B cell (primary cell): ENCODE measurements around the gene B4GALT5. TPM values are rescaled to one million over a fixed set of nuclear protein-coding genes. Genes with fewer than 3 reads are reported as not detected.

ENCODE experiments used
- ATAC-seq: fragments of 200-7000 bp; cut with Tn5 transposase; one replicate; pipeline ENCODE4 v1.10.0; 2021; ENCODE audit warnings: low read depth, mild to moderate bottlenecking, moderate number of reproducible peaks, moderate library complexity
- CTCF ChIA-PET: fragments of 350-600 bp; sonication (Branson Sonifier 250); formaldehyde crosslinking; loops from one replicate; lab custom pipeline; 2021; ENCODE audit warnings: antibody characterized with exemption, inconsistent platforms; lab: Charles Lee
- POLR2A ChIA-PET: fragments of 350-600 bp; sonication (Branson Sonifier 250); formaldehyde crosslinking; loops from one replicate; lab custom pipeline; 2021; ENCODE audit warnings: antibody characterized with exemption; lab: Charles Lee
- DNase-seq: peaks from one replicate; pipeline ENCODE4 v3.0.0; 2013
- H2AFZ ChIP-seq: 2 replicates; pipeline ENCODE4 v1.6.1; 2012; ENCODE audit warnings: mild to moderate bottlenecking, low read depth, low read length; ENCODE audit not compliant: insufficient read depth, poor library complexity, severe bottlenecking
- H3K27ac ChIP-seq, 2 donors: 1 replicate in 1 of 2; 2 replicates in 1 of 2; pipeline ENCODE4 v1.5.1; 2012 to 2013; ENCODE audit warnings: low read length in 2 of 2, mild to moderate bottlenecking in 2 of 2, moderate library complexity in 1 of 2
- H3K27me3 ChIP-seq, 4 experiments: fragments of 200-600 bp in 1 of 4; sonication (generic) in 1 of 4; replicated peaks in 1 of 4; 1 replicate in 2 of 4; 2 replicates in 2 of 4; pipeline versions ENCODE4 v1.6.1 to v1.7.0; 2013 to 2016; ENCODE audit warnings: low read length in 3 of 4, mild to moderate bottlenecking in 2 of 4, mixed read lengths in 1 of 4, moderate library complexity in 1 of 4; ENCODE audit not compliant: insufficient read depth in 4 of 4, control insufficient read depth in 3 of 4; ENCODE audit errors: control extremely low read depth in 1 of 4
- H3K36me3 ChIP-seq, 2 experiments: replicated peaks in 1 of 2; 1 replicate in 1 of 2; 2 replicates in 1 of 2; pipeline versions ENCODE4 v1.6.1 to v1.7.1; 2013; ENCODE audit warnings: low read length in 1 of 2; ENCODE audit not compliant: insufficient read depth in 2 of 2, control insufficient read depth in 1 of 2; ENCODE audit errors: control extremely low read depth in 1 of 2, extremely low read depth in 1 of 2
- H3K4me1 ChIP-seq, 2 donors: fragments of 200-600 bp in 1 of 2; sonication (generic) in 1 of 2; 1 replicate in 1 of 2; 2 replicates in 1 of 2; pipeline versions ENCODE4 v1.5.1 to v1.6.1; 2013 to 2017; ENCODE audit warnings: low read length in 2 of 2; ENCODE audit not compliant: control insufficient read depth in 2 of 2, insufficient read depth in 2 of 2
- H3K4me2 ChIP-seq: replicated peaks from 2 replicates; pipeline ENCODE3; 2012; ENCODE audit warnings: mild to moderate bottlenecking, low read depth, low read length; ENCODE audit not compliant: poor library complexity, severe bottlenecking
- H3K4me3 ChIP-seq, 5 experiments: fragments of 200-600 bp in 1 of 5; sonication (generic) in 1 of 5; 1 replicate in 3 of 5; 2 replicates in 2 of 5; pipeline versions ENCODE4 v1.5.1 to v1.7.0; 2011 to 2016; ENCODE audit warnings: low read length in 4 of 5, mild to moderate bottlenecking in 4 of 5, low read depth in 2 of 5, control low read depth in 1 of 5, moderate library complexity in 1 of 5; ENCODE audit not compliant: insufficient read depth in 1 of 5; ENCODE audit errors: control extremely low read depth in 1 of 5, extremely low read depth in 1 of 5
- H3K79me2 ChIP-seq: fragments of 200-600 bp; sonication (generic); one replicate; pipeline ENCODE4 v1.6.0; 2016; ENCODE audit warnings: low read length; ENCODE audit not compliant: control insufficient read depth, insufficient read depth
- H3K9ac ChIP-seq: fragments of 200-600 bp; sonication (generic); 2 replicates; pipeline ENCODE4 v1.6.1; 2017; ENCODE audit warnings: mild to moderate bottlenecking, low read length, moderate library complexity
- H3K9me3 ChIP-seq, 3 donors: one replicate each; pipeline versions ENCODE4 v1.6.1 to v1.7.1; 2013; ENCODE audit warnings: low read length in 2 of 3; ENCODE audit not compliant: control insufficient read depth in 2 of 3, insufficient read depth in 1 of 3; ENCODE audit errors: control extremely low read depth in 1 of 3
- H4K20me1 ChIP-seq: 2 replicates; pipeline ENCODE4 v1.6.0; 2012; ENCODE audit warnings: mild to moderate bottlenecking, low read length; ENCODE audit not compliant: insufficient read depth, control insufficient read depth, poor library complexity, severe bottlenecking
- H3K27ac Mint-ChIP-seq: one replicate; pipeline ENCODE4 v1.8.0; 2021; ENCODE audit warnings: mixed read lengths
- H3K27me3 Mint-ChIP-seq: one replicate; pipeline ENCODE4 v1.8.0; 2021; ENCODE audit warnings: mixed read lengths
- H3K4me1 Mint-ChIP-seq: one replicate; pipeline ENCODE4 v1.8.0; 2021; ENCODE audit warnings: mixed read lengths
- H3K4me3 Mint-ChIP-seq: one replicate; pipeline ENCODE4 v1.8.0; 2021; ENCODE audit warnings: mixed read lengths
- H3K9me3 Mint-ChIP-seq: one replicate; pipeline ENCODE4 v1.8.0; 2022; ENCODE audit warnings: mixed read lengths; ENCODE audit not compliant: insufficient read depth
- CTCF ChIP-seq: fragments of 200-600 bp; IDR thresholded peaks from one replicate; pipeline ENCODE4 v1.8.0; 2022; ENCODE audit warnings: antibody characterized with exemption, mild to moderate bottlenecking
- EZH2 ChIP-seq: IDR thresholded peaks from 2 replicates; pipeline ENCODE4 v1.6.1; 2012; ENCODE audit warnings: borderline replicate concordance, low read depth, mild to moderate bottlenecking, moderate library complexity, low read length; ENCODE audit not compliant: insufficient read depth, poor library complexity, severe bottlenecking
- WGBS: methylation state at CpG from one replicate; pipeline ENCODE4 v1.1.5; 2013; ENCODE audit warnings: missing lambda C conversion rate; ENCODE audit not compliant: insufficient coverage; 5-methylcytosine and 5-hydroxymethylcytosine counted together
- intact Hi-C: fragments of 100-400 bp; cut with micrococcal nuclease; formaldehyde crosslinking; loops from one replicate; pipeline ENCODE4 v1.10.0; 2022
- polyA plus RNA-seq: library from polyadenylated mRNA; depleted of rRNA; stranded (reverse); fragments of >200 nt; gene quantifications from 2 replicates; pipeline ENCODE4 v1.2.3, GENCODE V29; 2012
- total RNA-seq, 2 donors: library from RNA; stranded (reverse); fragments of 120-200 nt in 1 of 2; gene quantifications; 1 replicate in 1 of 2; 2 replicates in 1 of 2; pipeline versions ENCODE4 v1.2.3 to v1.2.4, GENCODE V29; 2013 to 2022

Gene B4GALT5
- total and polyA plus RNA-seq, 2 donors (not counting 1 experiment from before 2014, with no cell fraction given): 3.4 to 7.3 TPM

DNA sequence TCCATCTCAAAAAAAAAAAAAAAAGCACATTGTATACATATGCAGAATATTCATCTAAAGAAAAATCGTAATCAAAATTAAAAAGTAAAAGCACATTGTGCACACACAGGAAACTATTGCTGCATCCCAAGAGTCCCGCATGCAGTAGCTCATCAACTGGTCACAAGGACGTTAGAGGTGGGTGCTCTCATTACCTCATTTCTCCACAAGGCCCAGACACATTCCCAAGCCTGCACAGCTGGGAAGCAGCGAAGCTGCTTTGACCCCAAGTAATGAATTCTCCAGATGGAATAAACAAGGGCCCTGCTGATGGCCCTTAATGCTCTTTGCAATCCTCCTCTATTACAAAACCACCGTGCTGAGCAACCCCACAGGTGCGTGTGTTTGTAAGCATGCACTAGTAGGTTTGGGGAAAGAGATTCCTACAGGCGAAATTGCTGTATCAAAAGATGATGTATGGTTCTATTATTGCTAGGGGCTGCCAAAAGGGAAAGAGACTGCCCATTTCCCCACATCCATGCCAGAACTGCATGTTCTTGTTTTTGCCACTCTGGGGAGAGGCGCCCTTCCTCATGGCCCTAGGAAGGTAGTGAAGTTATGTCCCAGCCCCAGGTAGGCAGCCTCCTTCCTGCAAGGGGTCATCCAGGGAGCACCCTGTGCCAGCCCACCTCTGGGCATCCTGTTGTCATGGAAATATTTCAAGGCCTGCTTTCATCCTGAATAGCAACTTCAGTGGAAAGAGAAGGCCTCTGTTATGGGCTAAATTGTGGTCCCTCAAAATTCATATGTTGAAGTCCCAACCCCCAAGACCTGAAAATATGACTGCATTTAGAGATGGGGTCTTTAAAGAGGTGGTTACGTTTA, 111.1 kb downstream of the B4GALT5 start:
- intact Hi-C loops: no loop called here
- Histone ChIP-seq H3K4me2 (no peak overlapping the region), H3K27ac (no peak overlapping the region), H3K79me2 (no peaks in the 10 kb centered on the region), H3K4me1 (peaks cover 0 to 3% of the 10 kb centered on the region in 2 donors), H3K4me3 (no peak overlapping the region), H4K20me1 (no peaks in the 10 kb centered on the region), H3K36me3 (no peaks in the 10 kb centered on the region), H3K9me3 (peaks cover 0 to 6% (median 3%) of the 10 kb centered on the region in 3 donors), H3K27me3 (peaks cover 0 to 15% (median 1%) of the 10 kb centered on the region in 4 experiments), H2AFZ (no peak overlapping the region), H3K9ac (no peak overlapping the region)
- ChIA-PET POLR2A (no interaction called here), CTCF (interaction anchor here (0.6 kb wide), 1 partner anchor 61 kb away, joined by 4 read pairs; no protein-coding TSS in a partner anchor)
- DNase-seq: no peak
- no peaks in the 10 kb centered on the region for H3K9me3 Mint-ChIP-seq
- 85% methylated on average over 2 of the region's 9 CpGs for WGBS
- TF ChIP-seq EZH2 (no peak), CTCF (no peak)
- H3K27me3 Mint-ChIP-seq: peaks cover 9% of the 10 kb centered on the region
- peaks cover under 1% of the 10 kb centered on the region for H3K4me1 Mint-ChIP-seq
- no peak overlapping the region for H3K4me3 Mint-ChIP-seq
- ATAC-seq: no peak
- H3K27ac Mint-ChIP-seq: no peak overlapping the region
